ENCODE results near the gene SLC25A2. TPM values are rescaled to one million over a fixed set of nuclear protein-coding genes. Genes with fewer than 3 reads are reported as not detected.
"Not testable (repeated sequence)": the region's sequence is repeated elsewhere in the genome, so short reads cannot be mapped to it uniquely, and the experiment has no call there.

The SLC25A2 gene
- total and polyA plus RNA-seq, 10 of the 15 experiments (the other 5 are each of a cell fraction or from before 2014, with no cell fraction given): 0.09 to 0.44 (median 0.24) TPM; not detected in 6

DNA sequence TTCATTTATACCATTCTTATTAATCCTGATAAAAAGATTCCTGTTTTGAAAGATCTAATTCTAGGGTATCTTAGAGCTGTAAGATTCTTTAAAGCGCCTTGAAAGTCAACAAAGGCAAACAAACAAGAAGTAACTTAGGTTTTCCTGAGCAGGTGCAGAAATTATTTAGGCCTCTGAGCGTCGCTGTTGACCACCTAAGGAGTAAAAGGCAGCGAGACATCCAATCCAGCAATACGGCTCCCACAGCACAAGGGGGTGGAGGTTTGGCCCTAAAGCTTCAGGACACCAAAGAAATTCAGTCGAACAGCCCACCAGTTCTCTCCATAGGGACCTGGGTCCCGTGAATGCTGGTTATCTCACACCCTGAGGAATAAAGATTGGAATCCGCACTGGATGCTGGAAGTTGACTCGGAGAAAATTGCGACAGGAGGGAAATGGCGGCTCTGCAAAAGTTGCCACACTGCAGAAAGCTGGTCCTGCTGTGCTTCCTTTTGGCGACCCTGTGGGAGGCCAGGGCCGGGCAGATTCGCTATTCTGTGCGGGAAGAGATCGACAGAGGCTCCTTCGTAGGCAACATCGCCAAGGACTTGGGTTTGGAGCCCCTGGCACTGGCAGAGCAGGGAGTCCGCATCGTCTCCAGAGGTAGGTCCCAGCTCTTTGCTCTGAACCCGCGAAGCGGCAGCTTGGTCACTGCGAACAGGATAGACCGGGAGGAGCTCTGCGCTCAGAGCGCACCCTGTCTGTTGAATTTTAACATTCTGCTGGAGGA lies 34.9 kb upstream of the SLC25A2 start, which contains the start of gene PCDHGA2:
PCDHGA2 (plus strand) TSS at position 223 of the 769 bp plus-strand sequence.
- H3K27me3 ChIP-seq (replicated peaks in 1 of 2; ENCODE audit: control insufficient read depth in 2 of 2, insufficient read depth in 2 of 2, low read length in 1 of 2): no peaks in the 10 kb centered on the region
- ChIA-PET CTCF (interaction anchor here (1.4 to 1.7 kb wide), 2 partner anchors 16 to 18 kb away, joined by 5 read pairs; partner anchors contain the start of gene TAF7), SMC1A (ENCODE audit: uncharacterized antibody, unreplicated experiment) (interaction anchor here (1.3 to 1.6 kb wide), 2 partner anchors 10 to 225 kb away, joined by 3 to 6 read pairs; no protein-coding TSS in a partner anchor), POLR2A (no interaction called here), RAD21 (ENCODE audit: unreplicated experiment) (interaction anchor here (0.7 kb wide), 1 partner anchor 225 kb away, joined by 3 read pairs; no protein-coding TSS in a partner anchor)
- H4K20me1 ChIP-seq (ENCODE audit: control insufficient read depth, insufficient read depth): no peaks in the 10 kb centered on the region
- no peak for TF ChIP-seq KLF5 (IDR thresholded peaks at IDR 0.05; ENCODE audit: partially characterized antibody)
- peak; percentile 42 for TF ChIP-seq RAD21 (IDR thresholded peaks at IDR 0.05; ENCODE audit: insufficient read depth, low read depth, low read length)
- TF ChIP-seq HCFC1 (IDR thresholded peaks at IDR 0.05; ENCODE audit: low read length): no peak
- no peak for TF ChIP-seq ZNF622 (IDR thresholded peaks at IDR 0.05)
- TF ChIP-seq SMC3 (IDR thresholded peaks at IDR 0.05; ENCODE audit: borderline replicate concordance, low read length): no peak
- TF ChIP-seq BHLHE40 (IDR thresholded peaks at IDR 0.05; ENCODE audit: borderline replicate concordance in 1 of 2, low read depth in 2 of 2, low read length in 1 of 2): no peak
- TF ChIP-seq FOXM1 (IDR thresholded peaks at IDR 0.05; ENCODE audit: low read depth, low read length): no peak
- TF ChIP-seq HDGF (IDR thresholded peaks at IDR 0.05): no peak
- TF ChIP-seq, protein P1, sequence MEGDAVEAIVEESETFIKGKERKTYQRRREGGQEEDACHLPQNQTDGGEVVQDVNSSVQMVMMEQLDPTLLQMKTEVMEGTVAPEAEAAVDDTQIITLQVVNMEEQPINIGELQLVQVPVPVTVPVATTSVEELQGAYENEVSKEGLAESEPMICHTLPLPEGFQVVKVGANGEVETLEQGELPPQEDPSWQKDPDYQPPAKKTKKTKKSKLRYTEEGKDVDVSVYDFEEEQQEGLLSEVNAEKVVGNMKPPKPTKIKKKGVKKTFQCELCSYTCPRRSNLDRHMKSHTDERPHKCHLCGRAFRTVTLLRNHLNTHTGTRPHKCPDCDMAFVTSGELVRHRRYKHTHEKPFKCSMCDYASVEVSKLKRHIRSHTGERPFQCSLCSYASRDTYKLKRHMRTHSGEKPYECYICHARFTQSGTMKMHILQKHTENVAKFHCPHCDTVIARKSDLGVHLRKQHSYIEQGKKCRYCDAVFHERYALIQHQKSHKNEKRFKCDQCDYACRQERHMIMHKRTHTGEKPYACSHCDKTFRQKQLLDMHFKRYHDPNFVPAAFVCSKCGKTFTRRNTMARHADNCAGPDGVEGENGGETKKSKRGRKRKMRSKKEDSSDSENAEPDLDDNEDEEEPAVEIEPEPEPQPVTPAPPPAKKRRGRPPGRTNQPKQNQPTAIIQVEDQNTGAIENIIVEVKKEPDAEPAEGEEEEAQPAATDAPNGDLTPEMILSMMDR (IDR thresholded peaks at IDR 0.05 in 2 of 3, conservative IDR thresholded peaks at IDR 0.05 in 1 of 3; ENCODE audit: control insufficient read depth in 2 of 3, extremely low read depth in 1 of 3, insufficient read depth in 1 of 3, low read depth in 3 of 3, low read length in 3 of 3): peak; percentile 16 to 46 (median 40); a peak in 5 of 6 replicates
- TF ChIP-seq CEBPB (IDR thresholded peaks at IDR 0.05; ENCODE audit: borderline replicate concordance in 1 of 2, low read depth in 2 of 2, low read length in 2 of 2): no peak
- H2AFZ ChIP-seq (ENCODE audit: control insufficient read depth, low read depth, low read length): no peak within 1 kb of the TSS
- no peaks in the 10 kb centered on the region; the same call in 1 of the 3 replicates for H3K9me3 ChIP-seq (replicated peaks; ENCODE audit: control insufficient read depth, insufficient read depth, low read length)
- WGBS (ENCODE audit: insufficient coverage, insufficient replicate concordance, low lambda C conversion rate, missing lambda C conversion rate): 42% methylated on average over 27 of the region's 27 CpGs
- no peaks in the 10 kb centered on the region for H3K4me1 ChIP-seq (ENCODE audit: control insufficient read depth, insufficient read depth, low read length)
- no TSS peak for BruUV-seq (replicated peaks)
- no peak within 1 kb of the TSS for H3K4me2 ChIP-seq (ENCODE audit: control insufficient read depth, insufficient read depth)
- no peak within 1 kb of the TSS for H3K9ac ChIP-seq (ENCODE audit: control insufficient read depth, insufficient read depth, low read length)
- DNase-seq (ENCODE audit: low read depth, low spot score): no peak
- peak; percentile 49 for ATAC-seq
- in situ Hi-C loops (cut with MboI) (no loop called here), intact Hi-C loops (cut with micrococcal nuclease; ENCODE audit: unreplicated experiment) (no loop called here)
- no peak within 1 kb of the TSS for H3K4me3 ChIP-seq
- no peaks in the 10 kb centered on the region for H3K36me3 ChIP-seq (ENCODE audit: control insufficient read depth in 2 of 2, insufficient read depth in 2 of 2, low read length in 1 of 2)
- no peaks in the 10 kb centered on the region for H3K79me2 ChIP-seq (ENCODE audit: control insufficient read depth, insufficient read depth, low read length)
- no peak for FAIRE-seq
- no peak within 1 kb of the TSS for H3K27ac ChIP-seq (ENCODE audit: control insufficient read depth, insufficient read depth)

DNA sequence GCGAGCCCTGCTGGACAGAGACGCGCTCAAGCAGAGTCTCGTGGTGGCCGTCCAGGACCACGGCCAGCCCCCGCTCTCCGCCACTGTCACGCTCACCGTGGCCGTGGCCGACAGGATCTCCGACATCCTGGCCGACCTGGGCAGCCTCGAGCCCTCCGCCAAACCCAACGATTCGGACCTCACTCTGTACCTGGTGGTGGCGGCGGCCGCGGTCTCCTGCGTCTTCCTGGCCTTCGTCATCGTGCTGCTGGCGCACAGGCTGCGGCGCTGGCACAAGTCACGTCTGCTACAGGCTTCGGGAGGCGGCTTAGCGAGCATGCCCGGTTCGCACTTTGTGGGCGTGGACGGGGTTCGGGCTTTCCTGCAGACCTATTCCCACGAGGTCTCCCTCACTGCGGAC lies 28.7 kb upstream of the SLC25A2 start:
- H3K4me3 ChIP-seq; DNase-seq (ENCODE audit: low read depth, low spot score); intact Hi-C loops (cut with micrococcal nuclease; ENCODE audit: unreplicated experiment); FAIRE-seq; H3K9ac ChIP-seq (ENCODE audit: control insufficient read depth, insufficient read depth, low read length); H3K27ac ChIP-seq (ENCODE audit: control insufficient read depth, insufficient read depth); ATAC-seq; H3K9me3 ChIP-seq (replicated peaks; ENCODE audit: control insufficient read depth, insufficient read depth, low read length); H3K4me1 ChIP-seq (ENCODE audit: control insufficient read depth, insufficient read depth, low read length); H3K27me3 ChIP-seq (replicated peaks in 1 of 2; ENCODE audit: control insufficient read depth in 2 of 2, insufficient read depth in 2 of 2, low read length in 1 of 2); H3K36me3 ChIP-seq (ENCODE audit: control insufficient read depth in 2 of 2, insufficient read depth in 2 of 2, low read length in 1 of 2); SMC1A ChIA-PET (ENCODE audit: uncharacterized antibody, unreplicated experiment); H2AFZ ChIP-seq (ENCODE audit: control insufficient read depth, low read depth, low read length); H4K20me1 ChIP-seq (ENCODE audit: control insufficient read depth, insufficient read depth); RAD21 ChIA-PET (ENCODE audit: unreplicated experiment); in situ Hi-C loops (cut with MboI); H3K79me2 ChIP-seq (ENCODE audit: control insufficient read depth, insufficient read depth, low read length); H3K4me2 ChIP-seq (ENCODE audit: control insufficient read depth, insufficient read depth); BruUV-seq (replicated peaks); POLR2A ChIA-PET: not testable (repeated sequence)
- CTCF ChIA-PET: interaction anchor here (1.3 kb wide), 1 partner anchor 13 kb away, joined by 4 read pairs; no protein-coding TSS in a partner anchor
- 87% methylated on average over 30 of the region's 39 CpGs for WGBS (ENCODE audit: insufficient coverage, insufficient replicate concordance, low lambda C conversion rate, missing lambda C conversion rate)
